H1 (cell line): ENCODE measurements around the gene ATG16L2. TPM values are rescaled to one million over a fixed set of nuclear protein-coding genes. Genes with fewer than 3 reads are reported as not detected.
A peak's percentile ranks its signal among the peaks of the same experiment; 100 is the strongest.

Source experiments
- CTCF ChIA-PET: fragments of 300-600 bp; sonication (Branson Sonifier 250); formaldehyde crosslinking; loops from one replicate; lab custom pipeline; 2021; ENCODE audit not compliant: partially characterized antibody; lab: Charles Lee
- POLR2A ChIA-PET: fragments of 300-600 bp; sonication (Branson Sonifier 250); formaldehyde crosslinking; loops from one replicate; lab custom pipeline; 2021; ENCODE audit warnings: inconsistent platforms; ENCODE audit not compliant: partially characterized antibody; lab: Charles Lee
- DNase-seq, 2 experiments: peaks; one replicate each; pipeline versions ENCODE4 v3.0.0 to v3.0.0-alpha.2; 2010 to 2022; ENCODE audit warnings: low spot score in 2 of 2, low read depth in 1 of 2, mixed read lengths in 1 of 2
- FAIRE-seq: peaks from 2 replicates; lab custom pipeline; 2011; peaks lifted over from hg19 to GRCh38; lab: Jason Lieb, UNC
- H2AFZ ChIP-seq: 2 replicates; pipeline ENCODE4 v1.8.1; 2012; ENCODE audit warnings: low read length, inconsistent platforms
- H2AK5ac ChIP-seq: 2 replicates; pipeline ENCODE4 v1.6.1; 2013; ENCODE audit warnings: low read depth, low read length
- H2BK120ac ChIP-seq: replicated peaks from 2 replicates; pipeline ENCODE3; 2013; ENCODE audit warnings: low read depth, low read length, inconsistent platforms
- H2BK12ac ChIP-seq: 2 replicates; pipeline ENCODE4 v1.6.1; 2013; ENCODE audit warnings: low read depth, low read length
- H2BK15ac ChIP-seq: 2 replicates; pipeline ENCODE4 v1.6.1; 2013; ENCODE audit warnings: low read length
- H2BK20ac ChIP-seq: 2 replicates; pipeline ENCODE4 v1.6.1; 2013; ENCODE audit warnings: low read length
- H2BK5ac ChIP-seq: 2 replicates; pipeline ENCODE4 v1.6.1; 2013; ENCODE audit warnings: low read depth, low read length
- H3K14ac ChIP-seq: 2 replicates; pipeline ENCODE4 v1.6.1; 2013; ENCODE audit warnings: inconsistent platforms; ENCODE audit not compliant: insufficient read length
- H3K18ac ChIP-seq: 2 replicates; pipeline ENCODE4 v1.6.1; 2013; ENCODE audit warnings: low read length; ENCODE audit errors: extremely low read depth
- H3K23ac ChIP-seq: 2 replicates; pipeline ENCODE4 v1.6.1; 2013; ENCODE audit warnings: inconsistent platforms; ENCODE audit not compliant: insufficient read length
- H3K23me2 ChIP-seq: 2 replicates; pipeline ENCODE4 v1.6.1; 2013; ENCODE audit warnings: low read depth, low read length
- H3K27ac ChIP-seq: 2 replicates; pipeline ENCODE4 v1.6.1; 2011; ENCODE audit warnings: low read depth, low read length, inconsistent platforms
- H3K27me3 ChIP-seq, 4 experiments: replicated peaks in 1 of 4; 1 replicate in 1 of 4; 2 replicates in 3 of 4; pipeline versions ENCODE4 v1.6.1 to v1.8.1; 2011 to 2013; ENCODE audit warnings: low read length in 3 of 4, mild to moderate bottlenecking in 3 of 4, inconsistent platforms in 2 of 4, mixed read lengths in 2 of 4, moderate library complexity in 1 of 4; ENCODE audit not compliant: control insufficient read depth in 3 of 4, insufficient read depth in 3 of 4; ENCODE audit errors: extremely low read depth in 1 of 4
- H3K36me3 ChIP-seq, 4 experiments: 2 replicates each; pipeline versions ENCODE4 v1.6.1 to v1.8.1; 2011 to 2013; ENCODE audit warnings: mild to moderate bottlenecking in 4 of 4, low read length in 3 of 4, moderate library complexity in 2 of 4, control low read depth in 1 of 4, inconsistent platforms in 1 of 4; ENCODE audit not compliant: insufficient read depth in 4 of 4, control insufficient read depth in 2 of 4
- H3K4ac ChIP-seq: replicated peaks from 2 replicates; pipeline ENCODE3; 2013; ENCODE audit warnings: low read length, low read depth, mixed read lengths, inconsistent platforms; ENCODE audit not compliant: insufficient read length
- H3K4me1 ChIP-seq, 4 experiments: replicated peaks in 1 of 4; 1 replicate in 1 of 4; 2 replicates in 3 of 4; pipeline versions ENCODE4 v1.6.1 to v1.8.1; 2011 to 2013; ENCODE audit warnings: low read length in 3 of 4, inconsistent platforms in 2 of 4, mixed read lengths in 1 of 4; ENCODE audit not compliant: insufficient read depth in 4 of 4, control insufficient read depth in 3 of 4
- H3K4me2 ChIP-seq, 2 experiments: 2 replicates each; pipeline versions ENCODE4 v1.6.1 to v1.8.1; 2011 to 2013; ENCODE audit warnings: low read depth in 2 of 2, low read length in 2 of 2, control low read depth in 1 of 2, inconsistent platforms in 1 of 2, mild to moderate bottlenecking in 1 of 2; ENCODE audit not compliant: insufficient read depth in 1 of 2
- H3K4me3 ChIP-seq, 4 experiments: fragments of 200-600, 300-600 bp in 1 of 4; sonication (generic), shearing (Covaris generic), sonication (Bioruptor Twin) in 1 of 4; 2 replicates each; pipeline versions ENCODE4 v1.5.1 to v1.8.1; 2011 to 2016; ENCODE audit warnings: low read length in 4 of 4, low read depth in 3 of 4, control low read depth in 2 of 4, inconsistent platforms in 2 of 4, mild to moderate bottlenecking in 2 of 4, mixed read lengths in 1 of 4, moderate library complexity in 1 of 4; ENCODE audit not compliant: insufficient read depth in 2 of 4; ENCODE audit errors: extremely low read depth in 1 of 4
- H3K56ac ChIP-seq: replicated peaks from 2 replicates; pipeline ENCODE3; 2013; ENCODE audit warnings: low read depth, mild to moderate bottlenecking, mixed read lengths, low read length, inconsistent platforms; ENCODE audit not compliant: insufficient read length
- H3K79me1 ChIP-seq: 2 replicates; pipeline ENCODE4 v1.6.1; 2013; ENCODE audit warnings: low read depth, low read length, control low read depth
- H3K79me2 ChIP-seq, 2 experiments: 2 replicates each; pipeline versions ENCODE4 v1.6.1 to v1.8.1; 2012 to 2013; ENCODE audit warnings: low read length in 2 of 2, mild to moderate bottlenecking in 2 of 2, inconsistent platforms in 1 of 2; ENCODE audit not compliant: insufficient read depth in 2 of 2, control insufficient read depth in 1 of 2
- H3K9ac ChIP-seq, 4 experiments: replicated peaks in 1 of 4; 1 replicate in 1 of 4; 2 replicates in 3 of 4; pipeline versions ENCODE4 v1.6.1 to v1.8.1; 2011 to 2013; ENCODE audit warnings: low read depth in 3 of 4, low read length in 3 of 4, control low read depth in 2 of 4, mild to moderate bottlenecking in 2 of 4, moderate library complexity in 2 of 4, inconsistent platforms in 1 of 4; ENCODE audit errors: extremely low read depth in 1 of 4
- H3K9me3 ChIP-seq, 2 experiments: 2 replicates each; pipeline versions ENCODE4 v1.6.1 to v1.8.1; 2012 to 2013; ENCODE audit warnings: mild to moderate bottlenecking in 2 of 2, moderate library complexity in 2 of 2, control low read depth in 1 of 2, inconsistent platforms in 1 of 2, low read depth in 1 of 2, low read length in 1 of 2, mixed read lengths in 1 of 2; ENCODE audit not compliant: insufficient read depth in 2 of 2
- H4K20me1 ChIP-seq, 2 experiments: replicated peaks in 1 of 2; 2 replicates each; pipeline versions ENCODE3 to v1.8.1; 2011 to 2013; ENCODE audit warnings: inconsistent platforms in 2 of 2, low read length in 2 of 2, mild to moderate bottlenecking in 1 of 2; ENCODE audit not compliant: insufficient read depth in 2 of 2, control insufficient read depth in 1 of 2
- H4K5ac ChIP-seq: 2 replicates; pipeline ENCODE4 v1.6.1; 2013; ENCODE audit warnings: low read length, low read depth, mixed read lengths, inconsistent platforms; ENCODE audit not compliant: insufficient read length
- H4K8ac ChIP-seq: 2 replicates; pipeline ENCODE4 v1.8.0; 2013; ENCODE audit warnings: mild to moderate bottlenecking, moderate library complexity, low read length, inconsistent platforms; ENCODE audit not compliant: insufficient read depth; ENCODE audit errors: extremely low read depth
- H4K91ac ChIP-seq: replicated peaks from 2 replicates; pipeline ENCODE3; 2013; ENCODE audit warnings: low read length, mixed read lengths, inconsistent platforms; ENCODE audit not compliant: insufficient read length
- ASH2L ChIP-seq: fragments of 200-600, 300-600 bp; sonication (generic); IDR thresholded peaks from one replicate; pipeline ENCODE4 v1.7.1; 2017; ENCODE audit warnings: low read length
- ATF3 ChIP-seq: IDR thresholded peaks from 2 replicates; pipeline ENCODE4 v1.6.1; 2011; ENCODE audit warnings: low read depth, mild to moderate bottlenecking, low read length; ENCODE audit not compliant: insufficient read depth
- BRCA1 ChIP-seq: IDR thresholded peaks from 2 replicates; pipeline ENCODE4 v1.6.1; 2012; ENCODE audit warnings: low read depth, low read length, improper control_type of control experiment
- CEBPB ChIP-seq: IDR thresholded peaks from 2 replicates; pipeline ENCODE4 v1.6.1; 2012; ENCODE audit warnings: low read depth, low read length
- CHD1 ChIP-seq: IDR thresholded peaks from 2 replicates; pipeline ENCODE4 v1.6.1; 2012; ENCODE audit warnings: low read depth, low read length, improper control_type of control experiment
- CHD2 ChIP-seq: IDR thresholded peaks from 2 replicates; pipeline ENCODE4 v1.6.1; 2012; ENCODE audit warnings: low read length, improper control_type of control experiment
- CTBP2 ChIP-seq: IDR thresholded peaks from 2 replicates; pipeline ENCODE4 v1.7.0; 2011; ENCODE audit warnings: borderline replicate concordance, mild to moderate bottlenecking, moderate library complexity, mixed read lengths, low read length; ENCODE audit not compliant: insufficient read depth, insufficient read length
- GABPA ChIP-seq: IDR thresholded peaks from 2 replicates; pipeline ENCODE4 v1.6.1; 2011; ENCODE audit warnings: mild to moderate bottlenecking, low read length, moderate library complexity, borderline replicate concordance; ENCODE audit not compliant: insufficient read depth
- JUN ChIP-seq: IDR thresholded peaks from 2 replicates; pipeline ENCODE4 v1.6.1; 2011; ENCODE audit warnings: low read depth, mild to moderate bottlenecking, improper control_type of control experiment, low read length
- KDM4A ChIP-seq: IDR thresholded peaks from one replicate; pipeline ENCODE4 v1.7.1; 2012; ENCODE audit warnings: low read depth, mild to moderate bottlenecking, moderate library complexity, low read length, inconsistent platforms; ENCODE audit not compliant: severe bottlenecking
- RAD21 ChIP-seq, 2 experiments: IDR thresholded peaks in 1 of 2; conservative IDR thresholded peaks in 1 of 2; 2 replicates each; pipeline ENCODE4 v1.6.1; 2011; ENCODE audit warnings: low read depth in 2 of 2, low read length in 2 of 2, improper control_type of control experiment in 1 of 2, inconsistent platforms in 1 of 2, mild to moderate bottlenecking in 1 of 2, moderate library complexity in 1 of 2
- SAP30 ChIP-seq: fragments of 300-600 bp; sonication (generic); IDR thresholded peaks from 2 replicates; pipeline ENCODE4 v1.7.1; 2012; ENCODE audit warnings: low read length, moderate library complexity, mild to moderate bottlenecking, inconsistent platforms; ENCODE audit not compliant: insufficient read depth, insufficient replicate concordance
- TEAD4 ChIP-seq: IDR thresholded peaks from 2 replicates; pipeline ENCODE4 v1.6.1; 2012; ENCODE audit warnings: low read depth, low read length, inconsistent platforms, mixed read lengths
- WGBS, 2 experiments: shearing (Covaris generic) in 1 of 2; methylation state at CpG; one replicate each; pipeline versions ENCODE4 v1.1.6 to v1.1.7; 2013 to 2015; ENCODE audit warnings: low lambda C conversion rate in 2 of 2, mixed read lengths in 2 of 2, inconsistent platforms in 1 of 2, low coverage in 1 of 2, missing lambda C conversion rate in 1 of 2; ENCODE audit not compliant: insufficient replicate concordance in 2 of 2, insufficient coverage in 1 of 2, insufficient read length in 1 of 2; ENCODE audit errors: extremely low coverage in 1 of 2, missing lambda C conversion rate in 1 of 2; 5-methylcytosine and 5-hydroxymethylcytosine counted together
- polyA plus RNA-seq, 7 experiments: library from polyadenylated mRNA; depleted of rRNA in 3 of 7; stranded (reverse) in 5 of 7; unstranded in 2 of 7; fragments of >200 nt in 5 of 7; fragments of 200-250 nt in 2 of 7; gene quantifications; 1 replicate in 5 of 7; 2 replicates in 1 of 7; 4 replicates in 1 of 7; pipeline versions ENCODE4 v1.2.1 to v1.2.3, GENCODE V29; 2011 to 2013; ENCODE audit warnings: missing spikeins in 2 of 7, mixed read lengths in 2 of 7
- total RNA-seq: library from RNA; stranded (reverse); fragmentation: NEBNext Ultra II Directional; extraction: Animal tissue kit (Norgen Biotek cat#: 25700); gene quantifications from 2 replicates; pipeline ENCODE4 v1.2.1, GENCODE V29; 2021

ATG16L2 gene
- total and polyA plus RNA-seq, 2 of the 8 experiments (the other 6 are each of a cell fraction or from before 2014, with no cell fraction given): 11.0 to 18.5 TPM

GRCh38 chr11:72860592-72860991, 46.4 kb downstream of the ATG16L2 start:
- no peak overlapping the region for H2BK120ac ChIP-seq
- no peaks in the 10 kb centered on the region for H3K4me1 ChIP-seq
- H3K27ac ChIP-seq: no peak overlapping the region
- no peak overlapping the region for H3K4ac ChIP-seq
- no peak overlapping the region for H4K5ac ChIP-seq
- H4K91ac ChIP-seq: no peak overlapping the region
- H3K27me3 ChIP-seq: no peaks in the 10 kb centered on the region
- POLR2A ChIA-PET: no interaction called here
- no peak for DNase-seq
- no peak overlapping the region for H3K9ac ChIP-seq
- FAIRE-seq: no peak
- H3K9me3 ChIP-seq: no peaks in the 10 kb centered on the region
- WGBS, 2 experiments: 87% methylated on average over 4 of the region's 4 CpGs; no CpG with 5 or more reads in 1 of the 2 experiments
- H4K8ac ChIP-seq: no peak overlapping the region
- H2BK5ac ChIP-seq: no peak overlapping the region
- H3K4me3 ChIP-seq: no peak overlapping the region
- H2BK15ac ChIP-seq: no peak overlapping the region
- H2AFZ ChIP-seq: no peak overlapping the region
- H2BK20ac ChIP-seq: no peak overlapping the region
- no peaks in the 10 kb centered on the region for H3K36me3 ChIP-seq
- H2AK5ac ChIP-seq: no peak overlapping the region
- H3K23me2 ChIP-seq: no peaks in the 10 kb centered on the region
- no peaks in the 10 kb centered on the region for H4K20me1 ChIP-seq
- no peaks in the 10 kb centered on the region for H3K79me1 ChIP-seq
- H3K18ac ChIP-seq: no peak overlapping the region
- no peaks in the 10 kb centered on the region for H3K79me2 ChIP-seq
- no peak overlapping the region for H3K4me2 ChIP-seq
- no peak overlapping the region for H3K56ac ChIP-seq
- H2BK12ac ChIP-seq: no peak overlapping the region
- H3K23ac ChIP-seq: no peak overlapping the region
- no peak for TF ChIP-seq KDM4A
- no peak for TF ChIP-seq TEAD4
- no peak for TF ChIP-seq GABPA
- TF ChIP-seq ASH2L: no peak
- no peak for TF ChIP-seq JUN
- no peak for TF ChIP-seq CHD2
- TF ChIP-seq RAD21 (IDR thresholded peaks at IDR 0.05 in 1 of 2, conservative IDR thresholded peaks at IDR 0.05 in 1 of 2; ENCODE audit: low read depth in 2 of 2, low read length in 2 of 2): no peak
- no peak for TF ChIP-seq CTBP2
- TF ChIP-seq CEBPB: peak; percentile 66; the same call in 1 of the 2 replicates
- 0 out of 2 replicates have a peak, but pooled peaks have one; percentile 16 for TF ChIP-seq ATF3
- TF ChIP-seq BRCA1: no peak
- TF ChIP-seq SAP30: no peak
- no peak for TF ChIP-seq CHD1
- H3K14ac ChIP-seq: no peak overlapping the region
- CTCF ChIA-PET: interaction anchor here (0.8 to 1.8 kb wide), 7 partner anchors 11 to 317 kb away, joined by 3 to 5 read pairs (median 4); partner anchors contain the start of gene STARD10
